HUES48 (cell line): ENCODE data around the gene GALR2.
A peak's percentile ranks its signal among the peaks of the same experiment; 100 is the strongest.

Source experiments
- H3K27ac ChIP-seq: one replicate; pipeline ENCODE4 v1.7.0; 2013; ENCODE audit warnings: low read depth, low read length, inconsistent platforms
- H3K27me3 ChIP-seq: 2 replicates; pipeline ENCODE4 v1.6.1; 2013; ENCODE audit warnings: mild to moderate bottlenecking, low read length; ENCODE audit not compliant: control insufficient read depth, insufficient read depth
- H3K36me3 ChIP-seq: 2 replicates; pipeline ENCODE4 v1.6.1; 2013; ENCODE audit warnings: low read length; ENCODE audit not compliant: control insufficient read depth, insufficient read depth
- H3K4me1 ChIP-seq: 2 replicates; pipeline ENCODE4 v1.6.1; 2013; ENCODE audit warnings: mild to moderate bottlenecking, low read length; ENCODE audit not compliant: control insufficient read depth, insufficient read depth
- H3K4me3 ChIP-seq: 2 replicates; pipeline ENCODE4 v1.5.1; 2013; ENCODE audit warnings: mild to moderate bottlenecking, low read depth, low read length
- H3K9ac ChIP-seq: 2 replicates; pipeline ENCODE4 v1.6.1; 2013; ENCODE audit warnings: mild to moderate bottlenecking, low read depth, low read length, moderate library complexity
- H3K9me3 ChIP-seq: 2 replicates; pipeline ENCODE4 v1.6.1; 2013; ENCODE audit warnings: low read length; ENCODE audit not compliant: control insufficient read depth, insufficient read depth

Gene GALR2, protein sequence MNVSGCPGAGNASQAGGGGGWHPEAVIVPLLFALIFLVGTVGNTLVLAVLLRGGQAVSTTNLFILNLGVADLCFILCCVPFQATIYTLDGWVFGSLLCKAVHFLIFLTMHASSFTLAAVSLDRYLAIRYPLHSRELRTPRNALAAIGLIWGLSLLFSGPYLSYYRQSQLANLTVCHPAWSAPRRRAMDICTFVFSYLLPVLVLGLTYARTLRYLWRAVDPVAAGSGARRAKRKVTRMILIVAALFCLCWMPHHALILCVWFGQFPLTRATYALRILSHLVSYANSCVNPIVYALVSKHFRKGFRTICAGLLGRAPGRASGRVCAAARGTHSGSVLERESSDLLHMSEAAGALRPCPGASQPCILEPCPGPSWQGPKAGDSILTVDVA

DNA sequence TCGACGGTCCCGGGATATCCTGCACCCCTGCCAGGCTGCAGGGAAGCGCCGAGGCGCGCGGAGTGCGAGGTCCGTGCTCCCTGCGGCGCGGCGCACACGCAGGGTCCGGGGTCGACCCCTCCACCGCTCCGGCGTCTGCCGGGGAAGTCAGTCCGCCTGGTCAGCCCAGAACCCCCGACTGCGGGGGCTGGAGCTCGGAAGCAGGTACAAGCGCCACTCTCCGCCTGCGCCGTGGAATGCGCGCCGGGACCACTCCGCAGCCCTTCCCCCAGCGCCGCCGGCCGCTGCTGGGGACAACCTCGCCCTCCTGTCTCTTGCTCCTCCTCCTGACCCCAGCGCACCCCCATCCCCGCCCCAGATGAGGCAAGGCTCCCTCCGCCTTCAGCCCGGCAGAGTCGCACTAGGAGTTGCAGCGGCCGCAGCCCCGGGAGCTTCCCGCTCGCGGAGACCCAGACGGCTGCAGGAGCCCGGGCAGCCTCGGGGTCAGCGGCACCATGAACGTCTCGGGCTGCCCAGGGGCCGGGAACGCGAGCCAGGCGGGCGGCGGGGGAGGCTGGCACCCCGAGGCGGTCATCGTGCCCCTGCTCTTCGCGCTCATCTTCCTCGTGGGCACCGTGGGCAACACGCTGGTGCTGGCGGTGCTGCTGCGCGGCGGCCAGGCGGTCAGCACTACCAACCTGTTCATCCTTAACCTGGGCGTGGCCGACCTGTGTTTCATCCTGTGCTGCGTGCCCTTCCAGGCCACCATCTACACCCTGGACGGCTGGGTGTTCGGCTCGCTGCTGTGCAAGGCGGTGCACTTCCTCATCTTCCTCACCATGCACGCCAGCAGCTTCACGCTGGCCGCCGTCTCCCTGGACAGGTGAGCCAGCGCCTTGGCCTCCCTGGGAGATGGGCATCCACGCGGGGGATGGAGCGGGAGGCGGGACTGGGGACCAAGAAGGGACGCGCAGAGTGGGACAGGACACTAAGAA, at the start of gene GALR2:
GALR2 (plus strand) TSS at position 392 of the 974 bp plus-strand sequence; CDS start at position 495, 103 bp downstream.
- Histone ChIP-seq H3K4me3 (peak within 1 kb of the TSS; percentile 47), H3K36me3 (no peaks in the 10 kb centered on the region), H3K9ac (no peak within 1 kb of the TSS), H3K27me3 (peaks cover 64% of the 10 kb centered on the region), H3K9me3 (no peaks in the 10 kb centered on the region), H3K27ac (no peak within 1 kb of the TSS), H3K4me1 (peaks cover 23% of the 10 kb centered on the region)

DNA sequence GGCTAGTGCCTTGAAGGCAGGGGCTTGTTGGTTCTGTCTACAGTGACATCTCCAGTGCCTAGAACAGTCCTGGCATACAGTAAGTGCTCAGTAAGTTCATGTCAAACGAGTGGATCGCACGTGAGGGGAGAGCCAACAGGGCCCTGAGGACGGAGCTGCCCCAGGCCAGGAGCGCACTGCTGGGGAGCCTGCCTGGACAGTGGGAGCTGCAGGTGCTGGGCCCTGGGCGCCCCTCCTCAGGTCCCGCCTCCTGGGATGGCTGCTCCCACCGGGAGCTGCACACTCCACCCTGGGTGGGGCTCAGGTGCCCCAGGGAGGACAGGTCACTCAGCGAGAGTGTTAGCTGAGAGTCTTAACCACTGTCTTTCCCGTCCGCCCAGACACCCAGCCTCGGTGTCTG, 49.3 kb upstream of the GALR2 start:
- Histone ChIP-seq H3K4me3 (no peak overlapping the region), H3K27me3 (no peaks in the 10 kb centered on the region), H3K27ac (no peak overlapping the region), H3K9ac (no peak overlapping the region), H3K9me3 (no peaks in the 10 kb centered on the region), H3K4me1 (peaks cover 6% of the 10 kb centered on the region), H3K36me3 (no peaks in the 10 kb centered on the region)

DNA sequence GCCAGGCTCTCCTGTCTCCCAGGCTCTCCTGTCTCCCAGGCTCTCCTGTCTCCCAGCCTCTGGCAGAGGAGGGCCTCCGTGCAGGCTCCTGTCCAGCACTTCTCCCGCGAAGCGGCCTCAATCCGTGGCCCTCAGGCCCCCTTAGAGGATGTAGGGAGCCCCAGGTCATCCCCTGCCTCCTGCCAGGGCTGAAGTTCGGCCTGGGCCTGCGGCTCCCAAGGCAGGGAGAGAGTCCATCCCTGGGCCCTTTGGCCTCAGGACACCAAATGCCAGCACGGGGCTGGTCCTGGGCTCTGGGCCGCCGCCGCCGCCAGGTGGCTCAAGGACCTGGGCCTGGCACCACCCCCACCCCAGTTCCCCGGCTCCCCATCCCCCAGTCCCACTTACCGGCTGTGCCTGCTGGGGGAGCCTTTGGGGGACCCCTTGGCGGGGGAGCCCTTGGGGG, 47.8 kb upstream of the GALR2 start:
- Histone ChIP-seq H3K4me3 (no peak overlapping the region), H3K36me3 (no peaks in the 10 kb centered on the region), H3K27me3 (no peaks in the 10 kb centered on the region), H3K9ac (no peak overlapping the region), H3K9me3 (no peaks in the 10 kb centered on the region), H3K27ac (no peak overlapping the region), H3K4me1 (peaks cover 6% of the 10 kb centered on the region)

DNA sequence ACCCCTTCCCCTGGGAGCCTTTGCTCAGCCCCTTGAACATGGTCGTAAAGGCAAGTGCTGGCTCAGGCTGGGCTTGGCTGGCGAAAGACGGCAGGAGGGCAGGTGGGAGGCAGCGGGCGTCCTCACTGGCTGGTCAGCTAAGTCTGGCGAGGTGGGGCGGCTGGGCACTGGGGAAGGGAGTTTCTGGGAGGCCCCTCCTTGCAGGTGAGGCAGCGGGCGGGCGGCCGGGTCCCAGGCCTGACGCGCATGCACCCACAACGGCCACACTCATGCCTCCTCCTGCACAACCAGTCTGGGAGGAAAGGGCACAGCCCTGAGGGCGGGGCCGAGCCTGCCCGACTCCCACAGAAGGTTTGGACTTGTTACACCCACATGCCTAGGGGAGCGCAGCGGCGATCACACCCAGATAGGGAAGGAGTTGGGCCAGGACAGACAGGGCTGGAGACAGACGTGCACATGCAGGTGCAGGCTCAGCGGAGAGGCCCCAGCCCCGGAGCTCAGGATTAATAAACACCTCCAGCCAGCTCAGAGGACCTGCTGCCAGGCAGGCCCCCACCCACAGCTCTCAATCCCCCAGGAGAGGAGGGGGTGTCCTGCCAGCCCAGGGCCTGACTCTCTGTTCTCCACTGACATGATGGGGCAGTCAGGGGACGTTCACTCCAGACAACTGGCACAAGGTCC, 47.3 kb upstream of the GALR2 start, which contains the start of gene EVPL:
EVPL (minus strand) TSS at position 148 of the 681 bp plus-strand sequence; CDS start at position 40, 108 bp downstream.
- no peak within 1 kb of the TSS for H3K4me3 ChIP-seq
- no peak within 1 kb of the TSS for H3K27ac ChIP-seq
- H3K9ac ChIP-seq = no peak within 1 kb of the TSS
- H3K36me3 ChIP-seq = no peaks in the 10 kb centered on the region
- H3K9me3 ChIP-seq = no peaks in the 10 kb centered on the region
- H3K4me1 ChIP-seq = peaks cover 6% of the 10 kb centered on the region
- no peaks in the 10 kb centered on the region for H3K27me3 ChIP-seq

DNA sequence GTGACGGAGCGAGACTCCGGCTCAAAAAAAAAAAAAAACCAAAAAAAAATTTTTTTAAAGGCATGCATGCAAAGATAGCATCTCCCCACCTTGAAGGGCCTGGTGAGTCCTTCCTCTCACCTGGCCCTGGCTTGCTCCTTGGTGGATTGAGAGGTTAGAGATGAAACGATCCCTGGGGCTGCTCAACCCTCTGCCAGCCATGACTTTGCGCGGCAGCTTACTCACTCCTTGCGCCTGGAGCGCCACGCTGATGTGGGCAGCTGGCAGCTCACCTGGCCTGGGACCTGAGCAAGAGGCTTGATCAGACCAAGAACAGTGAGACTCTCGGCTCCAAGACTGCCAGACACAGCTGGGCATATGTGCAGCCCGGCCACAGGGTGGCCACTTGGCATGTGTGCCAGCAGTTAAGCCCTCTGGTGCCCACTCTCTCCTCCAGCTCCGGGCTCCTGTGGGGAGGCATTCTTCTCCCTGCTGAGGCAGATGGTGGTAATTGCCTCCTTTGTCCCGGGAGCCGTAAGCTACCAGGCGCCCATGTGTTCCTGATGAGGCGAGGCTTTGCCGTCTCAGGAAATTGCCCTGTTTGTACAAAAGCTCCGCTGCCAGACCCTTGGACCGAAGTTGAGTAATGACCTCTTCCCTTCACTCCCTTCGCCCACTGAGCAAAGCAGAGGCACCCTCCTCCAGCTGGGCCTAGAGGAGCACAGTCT, 42.4 kb upstream of the GALR2 start:
- Histone ChIP-seq H3K36me3 (no peaks in the 10 kb centered on the region), H3K9me3 (no peaks in the 10 kb centered on the region), H3K4me1 (peaks cover 10% of the 10 kb centered on the region), H3K4me3 (no peak overlapping the region), H3K27ac (no peak overlapping the region), H3K27me3 (no peaks in the 10 kb centered on the region), H3K9ac (no peak overlapping the region)

DNA sequence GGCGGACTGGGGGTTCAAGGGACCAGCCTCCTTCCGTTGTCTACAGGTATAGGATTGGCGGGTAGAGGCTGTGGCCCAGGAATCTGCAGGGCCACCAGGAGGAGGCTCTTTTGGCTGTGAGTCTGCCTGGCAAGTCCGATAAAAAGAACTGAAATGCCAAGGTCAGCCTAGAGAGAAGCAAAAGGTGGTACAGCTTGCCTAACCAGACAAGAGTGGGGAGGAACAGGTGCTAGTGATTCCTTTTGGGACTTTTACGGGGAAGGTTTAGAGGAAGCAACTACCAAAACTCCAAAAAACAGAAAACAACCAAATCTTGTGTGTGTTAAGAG, 41.8 kb upstream of the GALR2 start:
- Histone ChIP-seq H3K9me3 (no peaks in the 10 kb centered on the region), H3K4me1 (peaks cover 12% of the 10 kb centered on the region)

DNA sequence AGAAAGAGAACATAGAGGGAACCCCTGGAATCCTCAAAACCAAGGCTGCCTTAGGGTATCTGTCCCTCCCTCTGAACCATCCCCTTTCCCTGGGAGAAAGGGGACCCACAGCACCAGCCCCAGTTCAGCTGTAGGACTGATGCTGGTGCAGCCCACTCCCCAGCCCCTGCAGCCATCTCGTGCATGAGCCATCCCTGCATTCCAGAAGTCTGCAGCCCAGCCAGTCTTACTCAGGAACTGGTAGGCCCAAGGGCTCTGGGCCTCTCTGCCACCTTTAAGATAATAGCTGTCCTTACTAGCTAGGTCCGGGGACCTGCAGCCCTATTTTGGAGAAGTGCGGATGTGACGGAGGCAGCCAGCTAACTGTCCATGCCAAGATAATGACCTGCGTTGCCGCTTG, 41.4 kb upstream of the GALR2 start:
- Histone ChIP-seq H3K27ac (no peak overlapping the region), H3K9ac (no peak overlapping the region), H3K36me3 (peaks cover 4% of the 10 kb centered on the region; the same call in 1 of the 2 replicates), H3K4me1 (peaks cover 13% of the 10 kb centered on the region), H3K27me3 (no peaks in the 10 kb centered on the region), H3K9me3 (no peaks in the 10 kb centered on the region), H3K4me3 (no peak overlapping the region)

More for the DNA sequence above, 41.8 kb upstream of the GALR2 start:
- Histone ChIP-seq H3K27ac (no peak overlapping the region), H3K9ac (no peak overlapping the region), H3K4me3 (no peak overlapping the region), H3K27me3 (no peaks in the 10 kb centered on the region), H3K36me3 (peaks cover 3% of the 10 kb centered on the region; the same call in 1 of the 2 replicates)

DNA sequence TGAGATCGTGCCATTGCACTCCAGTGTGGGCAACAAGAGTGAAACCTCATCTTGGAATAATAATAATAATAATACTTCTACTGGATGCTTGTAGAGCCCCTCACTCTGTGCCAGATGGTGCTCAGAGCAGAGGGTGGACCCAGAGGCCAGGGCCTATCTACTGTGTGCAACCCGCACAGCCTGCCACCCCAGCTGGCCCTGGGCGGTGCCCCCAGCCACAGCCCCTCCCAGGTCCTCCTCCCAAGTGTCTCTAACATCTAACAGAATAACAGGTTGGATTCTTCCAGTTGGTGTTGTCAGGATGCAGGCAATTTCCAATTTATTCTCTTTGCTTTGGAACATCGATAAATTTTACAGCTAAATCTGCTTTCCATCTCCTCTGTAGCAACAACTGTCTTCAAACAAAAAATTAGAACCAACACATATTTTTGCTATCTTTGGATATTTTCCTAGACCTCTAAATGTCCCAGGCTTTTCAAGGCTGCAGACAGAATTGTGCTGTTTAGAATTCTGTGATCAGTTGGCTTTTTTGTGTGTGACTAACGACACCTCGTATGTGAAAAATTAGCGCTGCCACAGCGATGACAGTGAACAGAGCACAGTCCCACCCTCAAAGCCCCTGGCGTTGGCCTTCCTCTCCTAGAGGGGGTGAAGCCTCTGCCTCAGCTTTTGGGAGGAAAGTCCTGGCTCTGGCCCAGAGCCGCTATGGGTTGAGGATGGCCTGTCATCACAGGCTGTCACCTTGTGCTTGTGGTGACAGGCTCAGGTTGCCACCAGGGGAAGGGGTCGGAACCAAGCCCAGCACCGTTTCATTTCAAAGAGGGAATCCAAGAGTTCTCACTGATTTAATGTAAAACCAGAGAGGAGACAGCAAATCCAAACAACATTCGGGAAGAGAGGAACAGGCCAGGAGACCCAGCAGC, 39.9 kb upstream of the GALR2 start:
- H3K27ac ChIP-seq = no peak overlapping the region
- peaks cover 19% of the 10 kb centered on the region for H3K36me3 ChIP-seq
- no peaks in the 10 kb centered on the region for H3K9me3 ChIP-seq
- no peaks in the 10 kb centered on the region for H3K27me3 ChIP-seq
- peaks cover 12% of the 10 kb centered on the region for H3K4me1 ChIP-seq
- no peak overlapping the region for H3K9ac ChIP-seq
- no peak overlapping the region for H3K4me3 ChIP-seq

DNA sequence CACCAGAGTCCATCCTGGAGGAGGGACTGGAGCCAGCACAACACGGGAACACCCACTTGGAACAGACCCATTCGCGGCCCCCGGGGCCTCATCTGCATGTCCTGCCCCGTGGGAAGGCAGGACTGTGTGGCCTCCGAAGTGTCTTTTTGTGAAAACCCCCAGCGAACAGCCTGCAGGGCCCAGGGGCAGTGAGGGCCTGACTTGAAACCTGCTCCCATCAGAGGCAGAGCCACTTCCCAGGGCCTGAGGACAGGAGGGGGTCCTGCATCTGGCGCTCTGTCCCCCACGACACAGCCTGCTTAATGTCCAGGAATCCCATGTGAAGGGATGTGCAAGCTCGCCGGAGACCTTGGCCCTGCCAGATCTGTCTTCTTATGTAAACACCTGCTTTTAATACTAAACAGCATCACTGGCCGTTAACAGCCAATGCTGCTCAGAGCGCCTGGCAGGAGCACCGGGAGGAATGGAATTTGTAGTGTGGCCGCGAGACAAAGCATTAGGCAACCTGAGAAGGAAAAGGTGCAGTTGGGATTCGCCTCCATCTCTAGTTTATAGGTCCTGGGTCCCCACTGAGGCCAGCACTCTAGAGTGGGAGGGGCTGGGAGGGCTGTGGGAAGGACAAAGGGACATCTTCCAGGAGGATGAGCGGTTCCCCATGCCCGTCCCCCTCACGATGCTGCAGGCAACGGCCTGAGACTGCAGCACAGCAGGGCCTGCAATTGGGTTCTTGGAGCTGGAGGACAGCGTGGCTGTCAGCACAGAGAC, 37.9 kb upstream of the GALR2 start:
- Histone ChIP-seq H3K4me1 (peaks cover 25% of the 10 kb centered on the region), H3K9ac (no peak overlapping the region)

More for the DNA sequence above, 37.9 kb upstream of the GALR2 start:
- H3K27ac ChIP-seq = peak overlapping the region; percentile 31
- no peaks in the 10 kb centered on the region for H3K27me3 ChIP-seq
- H3K9me3 ChIP-seq = no peaks in the 10 kb centered on the region
- peaks cover 38% of the 10 kb centered on the region for H3K36me3 ChIP-seq
- H3K4me3 ChIP-seq = no peak overlapping the region
